H1 (cell line): ENCODE results near the gene ABCB11. TPM values are rescaled to one million over a fixed set of nuclear protein-coding genes. Genes with fewer than 3 reads are reported as not detected.

Experiments
- ASH2L ChIP-seq: fragments of 200-600, 300-600 bp; sonication (generic); IDR thresholded peaks from one replicate; pipeline ENCODE4 v1.7.1; 2017; ENCODE audit warnings: low read length
- ATF3 ChIP-seq: IDR thresholded peaks from 2 replicates; pipeline ENCODE4 v1.6.1; 2011; ENCODE audit warnings: low read depth, mild to moderate bottlenecking, low read length; ENCODE audit not compliant: insufficient read depth
- CBX5 ChIP-seq: fragments of 300-800, 300-1000 bp; sonication (generic); IDR thresholded peaks from 2 replicates; pipeline ENCODE4 v1.7.1; 2016; ENCODE audit warnings: antibody characterized with exemption, low read length, low read depth
- CHD7 ChIP-seq: fragments of 300-600 bp; sonication (generic); IDR thresholded peaks from 2 replicates; pipeline ENCODE4 v1.7.1; 2012; ENCODE audit warnings: low read length, moderate library complexity, mild to moderate bottlenecking, inconsistent platforms; ENCODE audit not compliant: insufficient replicate concordance
- MAX ChIP-seq: IDR thresholded peaks from 2 replicates; pipeline ENCODE4 v1.6.1; 2012; ENCODE audit warnings: inconsistent platforms
- NRF1 ChIP-seq: IDR thresholded peaks from 2 replicates; pipeline ENCODE4 v1.6.1; 2011; ENCODE audit warnings: mild to moderate bottlenecking, low read depth, low read length, improper control_type of control experiment
- SIN3A ChIP-seq, 2 experiments: IDR thresholded peaks in 1 of 2; conservative IDR thresholded peaks in 1 of 2; 2 replicates each; pipeline ENCODE4 v1.6.1; 2011 to 2012; ENCODE audit warnings: low read length in 2 of 2, improper control_type of control experiment in 1 of 2, low read depth in 1 of 2, mild to moderate bottlenecking in 1 of 2
- SUZ12 ChIP-seq: fragments of 200-600 bp; sonication (generic); IDR thresholded peaks from 2 replicates; pipeline ENCODE4 v1.6.1; 2012; ENCODE audit warnings: mild to moderate bottlenecking, inconsistent platforms, low read length, moderate library complexity, mixed read lengths
- TEAD4 ChIP-seq: IDR thresholded peaks from 2 replicates; pipeline ENCODE4 v1.6.1; 2012; ENCODE audit warnings: low read depth, low read length, inconsistent platforms, mixed read lengths
- polyA plus RNA-seq, 7 experiments: library from polyadenylated mRNA; depleted of rRNA in 3 of 7; stranded (reverse) in 5 of 7; unstranded in 2 of 7; fragments of >200 nt in 5 of 7; fragments of 200-250 nt in 2 of 7; gene quantifications; 1 replicate in 5 of 7; 2 replicates in 1 of 7; 4 replicates in 1 of 7; pipeline versions ENCODE4 v1.2.1 to v1.2.3, GENCODE V29; 2011 to 2013; ENCODE audit warnings: missing spikeins in 2 of 7, mixed read lengths in 2 of 7
- total RNA-seq: library from RNA; stranded (reverse); fragmentation: NEBNext Ultra II Directional; extraction: Animal tissue kit (Norgen Biotek cat#: 25700); gene quantifications from 2 replicates; pipeline ENCODE4 v1.2.1, GENCODE V29; 2021

ABCB11 gene
- total and polyA plus RNA-seq, 2 of the 8 experiments (the other 6 are each of a cell fraction or from before 2014, with no cell fraction given): not detected

- TF ChIP-seq CHD7 (no peak), ATF3 (no peak), NRF1 (no peak), SIN3A (conservative IDR thresholded peaks at IDR 0.05 in 1 of 2, IDR thresholded peaks at IDR 0.05 in 1 of 2; ENCODE audit: low read depth in 1 of 2, low read length in 2 of 2) (peak; percentile 77 to 79; a peak in 2 of 4 replicates), ASH2L (peak; percentile 42), SUZ12 (no peak), CBX5 (no peak), MAX (no peak; the same call in 1 of the 2 replicates), TEAD4 (no peak)
These were observed 140.9 kb downstream of the ABCB11 start, which contains the start of gene SPC25 (continued) for GRCh38 chr2:168890006-168890782.
